Measurements from ENCODE around the gene BRINP3.

- TF ChIP-seq POLR2A (IDR thresholded peaks at IDR 0.05) (no peak), CTCF (IDR thresholded peaks at IDR 0.05) (no peak)
Observed at GRCh38 chr1:190243056-190243455, 234.6 kb downstream of the BRINP3 start.

Measured in adrenal gland (tissue), 5 donors.